GM18520 (cell line): Measurements from ENCODE around the gene CPEB4.

Experiments
- ATAC-seq: cut with Tn5 transposase; IDR thresholded peaks from one replicate; pipeline ENCODE4 v1.9.1; 2021; ENCODE audit not compliant: unreplicated experiment

Gene CPEB4

DNA sequence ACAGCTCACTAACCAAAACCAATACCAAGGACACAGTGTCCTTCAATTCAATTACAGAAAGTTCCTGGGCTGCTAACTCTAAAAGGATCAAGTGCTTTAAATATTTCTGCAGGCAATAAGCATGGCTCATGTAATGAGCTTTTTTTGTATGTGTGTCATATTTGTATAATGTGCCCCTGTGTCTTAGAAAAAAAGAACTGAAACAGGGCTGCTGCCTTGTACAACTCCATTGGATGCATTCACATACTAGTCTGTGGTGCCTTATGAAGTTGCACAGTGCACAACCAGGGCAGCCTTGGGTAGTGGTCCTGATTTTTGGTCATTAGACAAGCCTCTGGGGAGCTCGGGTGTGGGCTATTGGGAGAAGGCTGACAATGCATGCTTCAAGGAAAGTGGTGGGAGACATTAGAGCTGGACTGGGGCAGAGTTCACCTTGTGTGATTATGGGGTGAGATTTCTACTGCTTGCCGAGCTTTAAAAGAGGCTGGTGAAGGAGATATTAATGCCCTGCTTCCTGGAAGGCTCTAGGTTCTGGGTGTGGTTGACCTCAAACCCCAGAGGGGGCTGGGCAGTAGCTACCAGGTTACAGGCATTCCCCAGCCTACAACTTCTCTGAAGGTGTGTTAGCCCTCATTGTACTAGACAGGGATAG is 3.6 kb upstream of the CPEB4 start:
- ATAC-seq = peak; percentile 16

DNA sequence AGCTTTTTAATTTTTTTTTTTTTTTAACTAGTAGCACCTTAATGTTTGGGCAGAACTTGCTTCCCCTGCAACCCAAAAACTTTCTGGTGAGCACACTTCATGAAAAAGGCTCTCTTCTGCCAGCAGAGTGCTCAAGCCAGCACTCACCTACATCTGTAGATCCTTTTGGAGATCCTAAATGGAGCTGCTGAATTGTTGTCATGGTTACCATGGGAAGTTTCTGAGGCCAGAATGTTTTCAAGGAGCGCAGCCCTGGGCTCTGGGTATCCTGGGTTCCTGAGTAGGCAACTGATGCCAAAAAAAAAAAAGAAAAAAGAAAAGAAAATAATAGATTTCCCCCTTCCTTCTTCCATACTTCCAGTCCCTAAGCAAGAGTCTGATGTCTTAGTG is 3.1 kb upstream of the CPEB4 start:
- no peak for ATAC-seq

- ATAC-seq = no peak
Observed at GRCh38 chr5:173885475-173886010, 2.6 kb upstream of the CPEB4 start.

- ATAC-seq = no peak
Observed at GRCh38 chr5:173886150-173886549, 2.0 kb upstream of the CPEB4 start.

DNA sequence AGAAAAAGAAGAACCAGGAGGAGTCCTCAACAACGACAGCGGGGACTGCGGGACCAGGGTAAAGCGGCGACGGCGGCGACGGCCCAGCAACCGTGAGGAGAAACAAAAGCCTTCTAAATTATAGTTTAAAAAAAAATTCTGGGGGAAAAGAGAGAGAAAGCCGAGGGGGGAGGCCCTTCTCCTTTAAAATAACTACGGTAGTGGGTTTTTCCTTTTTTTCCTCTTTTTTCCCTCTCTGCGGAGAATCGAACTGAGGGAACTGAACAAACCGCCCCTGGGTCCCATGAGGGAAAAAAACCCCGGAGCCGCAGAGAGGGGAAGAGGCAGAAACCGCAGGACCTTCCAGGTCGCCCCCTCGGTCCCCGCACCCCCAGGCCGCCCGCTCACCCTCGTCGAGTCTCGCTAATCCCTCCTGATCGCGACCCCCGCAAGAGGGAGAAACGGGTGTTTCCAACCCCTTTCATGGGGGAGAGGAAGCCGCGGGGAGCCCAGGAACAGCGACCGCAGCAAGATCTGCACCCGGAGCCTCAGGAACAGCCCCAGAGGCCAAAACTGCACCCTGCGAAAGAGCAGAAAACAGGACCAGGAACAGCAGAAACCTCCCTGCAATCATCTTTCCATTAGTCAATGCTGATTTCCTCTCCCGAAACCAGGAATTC is 453 bp downstream of the CPEB4 start:
- ATAC-seq = no peak

DNA sequence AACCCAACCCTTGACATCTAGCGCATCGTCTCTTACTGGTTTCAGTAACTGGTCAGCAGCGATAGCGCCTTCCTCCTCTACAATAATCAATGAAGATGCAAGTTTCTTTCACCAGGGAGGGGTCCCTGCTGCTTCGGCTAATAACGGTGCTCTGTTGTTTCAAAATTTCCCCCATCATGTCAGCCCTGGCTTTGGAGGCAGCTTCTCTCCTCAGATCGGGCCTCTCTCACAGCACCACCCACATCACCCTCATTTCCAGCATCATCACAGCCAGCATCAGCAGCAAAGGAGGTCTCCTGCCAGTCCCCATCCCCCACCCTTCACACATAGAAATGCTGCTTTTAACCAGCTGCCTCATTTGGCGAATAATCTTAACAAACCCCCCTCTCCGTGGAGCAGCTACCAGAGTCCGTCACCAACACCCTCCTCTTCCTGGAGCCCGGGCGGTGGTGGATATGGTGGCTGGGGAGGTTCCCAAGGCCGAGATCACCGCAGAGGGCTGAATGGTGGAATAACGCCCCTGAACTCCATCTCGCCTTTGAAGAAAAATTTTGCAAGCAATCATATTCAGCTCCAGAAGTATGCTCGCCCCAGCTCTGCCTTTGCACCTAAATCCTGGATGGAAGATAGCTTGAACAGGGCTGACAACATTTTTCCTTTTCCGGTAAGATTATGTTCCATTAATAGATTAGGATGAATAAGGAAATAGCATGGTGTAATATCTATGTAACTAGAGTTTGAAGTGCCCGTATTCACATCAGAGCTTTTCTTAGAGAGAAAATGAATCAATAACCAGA is 2.2 kb downstream of the CPEB4 start:
- ATAC-seq = no peak

DNA sequence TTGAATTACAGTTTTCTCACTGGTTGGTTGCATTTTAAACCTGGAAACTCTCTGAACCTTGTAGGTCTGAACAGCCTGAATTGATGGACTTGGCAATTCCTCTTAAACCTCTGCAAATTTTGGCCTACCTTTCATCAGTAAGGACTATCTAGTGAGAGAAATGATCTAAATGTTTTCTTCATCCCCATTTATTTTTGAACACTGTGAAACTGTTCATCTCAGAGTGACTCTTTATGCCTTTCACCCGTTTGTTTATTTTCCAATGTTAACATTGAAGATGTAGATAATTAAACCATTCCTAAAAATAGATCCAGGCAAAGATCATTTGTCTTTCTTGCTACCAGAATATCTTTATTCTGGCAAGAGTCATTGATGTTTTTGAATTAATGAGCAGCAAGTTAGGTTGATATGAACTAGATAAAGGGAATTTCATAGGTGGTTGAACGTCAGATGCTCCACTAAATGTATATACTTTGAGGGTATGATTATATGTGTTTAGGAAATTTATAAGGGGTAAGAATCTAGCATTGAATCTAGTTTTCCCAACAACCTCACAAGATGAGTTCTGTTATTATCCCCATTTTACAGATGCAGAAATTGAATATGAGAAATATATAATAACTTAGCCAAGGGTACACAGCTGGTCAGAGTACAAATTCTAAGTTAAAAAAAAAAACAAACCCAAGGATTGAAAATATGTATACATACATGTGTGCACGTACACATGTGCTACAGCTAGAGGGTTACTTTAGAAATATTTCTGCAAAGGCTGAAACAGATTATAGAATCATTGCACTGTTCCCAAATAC is 3.4 kb downstream of the CPEB4 start:
- no peak for ATAC-seq

DNA sequence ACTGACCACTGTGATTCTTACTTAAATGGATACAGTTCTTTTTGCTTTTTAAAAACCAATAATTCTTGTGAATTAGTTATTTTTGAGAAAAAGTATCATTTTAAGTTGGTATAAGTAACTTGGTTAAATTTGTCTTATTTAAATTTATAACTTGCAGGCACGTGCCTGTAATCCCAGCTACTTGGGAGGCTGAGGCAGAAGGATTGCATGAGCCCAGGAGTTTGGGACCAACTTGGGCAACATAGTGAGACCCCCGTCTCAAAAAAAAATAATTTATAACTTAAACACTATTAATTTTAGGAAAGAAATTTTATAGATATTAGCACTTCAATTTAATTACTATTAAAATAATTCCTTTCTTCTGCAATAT is 5.0 kb downstream of the CPEB4 start:
- no peak for ATAC-seq

DNA sequence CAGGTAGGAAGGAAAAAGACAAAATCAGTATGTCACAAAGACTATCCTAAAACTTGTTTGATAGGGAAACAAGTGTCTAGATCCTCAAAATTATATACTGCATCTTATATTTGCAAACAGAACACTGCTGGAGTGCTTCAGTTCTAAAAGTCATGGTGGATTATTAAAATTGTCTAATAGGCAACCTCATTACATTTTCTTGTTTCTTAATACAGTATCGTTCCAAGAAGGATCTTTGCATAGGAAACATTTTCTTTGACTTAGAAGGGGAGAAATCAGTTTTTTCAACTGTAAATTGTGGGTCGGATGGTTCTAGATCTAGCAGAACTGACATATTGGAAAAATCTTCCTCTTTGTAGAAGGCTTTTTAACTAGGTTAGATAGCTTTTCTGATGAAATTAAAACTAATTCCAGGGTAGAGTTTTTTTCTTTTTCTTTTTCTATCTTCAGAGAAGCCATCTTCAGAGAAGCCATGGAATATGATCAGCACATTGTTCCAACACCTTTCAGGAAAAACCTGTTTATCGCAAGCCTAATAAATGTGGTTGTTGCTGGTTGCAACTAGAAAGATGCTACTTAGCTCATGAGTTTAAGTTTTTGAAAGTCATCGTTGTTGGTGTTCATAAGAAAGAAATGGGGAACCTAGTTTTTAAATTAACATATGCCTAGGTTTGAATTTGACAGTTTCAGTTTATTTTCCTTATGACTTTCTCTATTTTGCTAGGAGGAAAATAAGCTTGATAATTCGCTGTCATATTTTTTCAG is 7.4 kb downstream of the CPEB4 start:
- ATAC-seq = no peak

- no peak for ATAC-seq
Observed at GRCh38 chr5:173896631-173897030, 8.5 kb downstream of the CPEB4 start.

DNA sequence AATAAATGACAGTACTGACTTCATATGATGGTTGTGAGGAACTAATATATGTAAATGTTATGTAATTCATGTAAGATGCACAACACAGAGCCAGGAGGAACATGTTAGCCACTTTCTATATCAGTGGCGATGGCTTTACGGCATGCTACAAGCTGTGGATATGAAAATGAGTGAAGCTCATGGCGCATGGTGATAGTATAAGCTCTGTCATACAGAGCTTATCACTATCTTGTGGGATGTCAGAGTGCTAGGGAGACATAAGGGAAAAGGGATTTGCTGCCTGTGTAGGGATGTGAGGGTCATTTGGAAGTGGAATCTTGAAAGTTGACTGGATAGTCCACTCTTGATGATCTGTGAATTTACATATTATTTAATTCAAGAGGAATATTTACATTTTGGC is 13.6 kb downstream of the CPEB4 start:
- no peak for ATAC-seq

DNA sequence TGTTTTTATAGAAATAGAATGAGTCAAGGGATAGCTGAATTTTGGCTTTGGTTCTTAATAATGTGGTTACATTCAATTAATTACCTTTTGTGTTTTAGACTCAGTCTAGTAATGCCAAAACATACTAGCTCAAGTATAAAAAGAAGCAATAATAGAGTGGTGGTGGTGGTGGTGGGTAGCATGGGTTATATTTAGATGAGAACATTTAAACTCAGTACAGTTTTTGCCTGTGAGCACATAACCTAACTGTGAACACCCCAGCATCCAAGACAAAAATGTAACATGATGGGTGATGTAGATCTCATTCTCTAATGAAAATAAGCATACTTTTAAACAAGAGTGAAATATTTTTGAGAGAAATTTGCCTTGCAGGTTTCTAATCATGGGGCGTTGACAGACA is 14.2 kb downstream of the CPEB4 start:
- no peak for ATAC-seq

GRCh38 chr5:173902743-173903142 is 14.6 kb downstream of the CPEB4 start:
- no peak for ATAC-seq

- no peak for ATAC-seq
Observed at GRCh38 chr5:173903396-173904140, 15.4 kb downstream of the CPEB4 start.

GRCh38 chr5:173904151-173904550 is 16.0 kb downstream of the CPEB4 start:
- ATAC-seq = no peak

DNA sequence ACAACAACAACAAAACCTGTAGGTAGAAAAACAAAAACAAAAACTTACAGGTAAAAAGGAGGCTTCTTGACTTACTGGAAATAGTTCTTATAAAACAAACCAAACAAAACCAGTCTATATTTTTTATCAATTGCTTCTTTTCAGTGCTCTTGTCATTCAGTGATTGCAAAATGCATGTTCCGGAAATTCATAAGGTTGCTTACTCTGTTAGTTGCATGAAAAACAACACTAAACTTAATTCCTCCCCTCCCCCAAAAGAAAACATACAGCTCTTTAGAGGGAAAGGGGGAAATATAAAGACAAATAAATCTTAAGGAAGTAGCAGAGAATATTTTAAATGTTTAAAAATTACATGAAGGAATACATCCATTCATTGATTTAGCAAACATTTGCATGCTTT is 19.1 kb downstream of the CPEB4 start:
- no peak for ATAC-seq

DNA sequence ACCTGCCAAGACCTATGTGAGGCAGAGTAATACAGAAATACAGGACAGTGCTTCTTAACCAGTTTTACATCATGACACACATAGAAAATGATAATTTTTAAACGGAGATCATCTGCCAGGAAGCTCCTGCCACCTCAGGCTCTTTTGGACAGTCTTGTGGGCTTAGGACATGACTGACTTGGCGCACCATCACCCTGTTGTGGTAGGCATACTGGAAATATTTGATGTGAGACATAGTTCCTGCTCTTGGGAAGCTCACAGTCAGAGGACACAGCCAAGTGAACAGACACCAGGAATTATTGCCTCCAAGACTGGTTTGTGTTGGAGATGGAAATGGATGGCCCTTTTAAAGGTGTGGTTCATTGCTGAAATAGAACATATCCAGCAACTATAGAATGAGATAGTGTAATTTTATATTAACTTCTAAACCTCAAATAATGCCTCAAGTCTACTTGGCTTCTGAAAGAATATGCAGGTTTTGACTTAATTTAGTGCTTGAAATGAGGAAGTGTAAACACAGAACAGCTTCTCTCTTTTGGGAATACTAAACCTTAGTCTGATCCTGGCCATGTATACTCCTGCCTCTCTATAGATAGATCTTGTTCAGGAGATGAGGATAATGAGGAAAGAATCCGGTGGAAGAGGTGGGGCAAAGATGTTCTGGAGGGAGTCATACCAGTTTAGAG is 19.7 kb downstream of the CPEB4 start:
- ATAC-seq = no peak

DNA sequence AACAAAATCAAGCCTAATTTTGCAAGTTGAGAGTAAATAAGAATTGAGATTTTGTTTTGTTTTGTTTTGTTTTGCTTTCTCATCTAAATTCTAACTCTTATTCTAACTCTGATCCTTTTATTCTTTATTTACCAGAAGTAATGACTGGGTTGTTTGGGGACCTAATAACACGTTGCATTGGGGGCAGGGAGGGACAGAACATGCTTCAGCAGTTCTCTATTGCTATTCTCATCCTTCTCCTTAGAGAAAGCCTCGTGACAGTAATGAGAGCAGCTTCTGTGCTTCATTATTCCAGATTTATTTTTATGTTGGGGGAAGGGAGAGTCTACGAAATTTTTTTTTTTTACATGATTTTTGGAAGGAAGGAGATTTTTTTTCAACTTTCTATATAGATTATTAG is 21.1 kb downstream of the CPEB4 start:
- ATAC-seq = no peak

- ATAC-seq = no peak
Observed at GRCh38 chr5:173910215-173910614, 22.1 kb downstream of the CPEB4 start.
